ENCODE results near the gene P3H4. TPM values are rescaled to one million over a fixed set of nuclear protein-coding genes. Genes with fewer than 3 reads are reported as not detected.

The P3H4 gene
- total and polyA plus RNA-seq, 10 of the 15 experiments (the other 5 are each of a cell fraction or from before 2014, with no cell fraction given), result 0.32 to 1.1 (median 0.64) TPM; not detected in 1

GRCh38 chr17:41782142-41782541 is 29.6 kb downstream of the P3H4 start:
- no peak overlapping the region for H3K4me2 ChIP-seq (ENCODE audit: control insufficient read depth, insufficient read depth)
- in situ Hi-C loops (cut with MboI), result no loop called here
- ChIA-PET CTCF (no interaction called here), SMC1A (ENCODE audit: uncharacterized antibody, unreplicated experiment) (no interaction called here), RAD21 (ENCODE audit: unreplicated experiment) (no interaction called here), POLR2A (no interaction called here)
- H3K4me3 ChIP-seq, result no peak overlapping the region
- peaks cover 13% of the 10 kb centered on the region for H3K4me1 ChIP-seq (ENCODE audit: control insufficient read depth, insufficient read depth, low read length)
- WGBS (ENCODE audit: insufficient coverage, insufficient replicate concordance, low lambda C conversion rate, missing lambda C conversion rate), result 32% methylated on average over 4 of the region's 4 CpGs
- no peaks in the 10 kb centered on the region for H3K36me3 ChIP-seq (ENCODE audit: control insufficient read depth in 2 of 2, insufficient read depth in 2 of 2, low read length in 1 of 2)
- peaks cover 0 to 6% of the 10 kb centered on the region in 2 experiments; a peak in 2 of 4 replicates for H3K27me3 ChIP-seq (replicated peaks in 1 of 2; ENCODE audit: control insufficient read depth in 2 of 2, insufficient read depth in 2 of 2, low read length in 1 of 2)
- no peak overlapping the region for H2AFZ ChIP-seq (ENCODE audit: control insufficient read depth, low read depth, low read length)
- H3K79me2 ChIP-seq (ENCODE audit: control insufficient read depth, insufficient read depth, low read length), result no peaks in the 10 kb centered on the region
- H3K27ac ChIP-seq (ENCODE audit: control insufficient read depth, insufficient read depth), result no peak overlapping the region
- DNase-seq (ENCODE audit: low read depth, low spot score) (no peak), ATAC-seq (no peak), FAIRE-seq (no peak)
- no peak overlapping the region for H3K9ac ChIP-seq (ENCODE audit: control insufficient read depth, insufficient read depth, low read length)
- no TSS peak for BruUV-seq (replicated peaks)
- intact Hi-C loops (cut with micrococcal nuclease; ENCODE audit: unreplicated experiment), result no loop called here
- H4K20me1 ChIP-seq (ENCODE audit: control insufficient read depth, insufficient read depth), result no peaks in the 10 kb centered on the region
- no peaks in the 10 kb centered on the region; the same call in 2 of the 3 replicates for H3K9me3 ChIP-seq (replicated peaks; ENCODE audit: control insufficient read depth, insufficient read depth, low read length)
- TF ChIP-seq ZBED1 (IDR thresholded peaks at IDR 0.05; ENCODE audit: borderline replicate concordance) (no peak), E4F1 (IDR thresholded peaks at IDR 0.05; ENCODE audit: borderline replicate concordance, partially characterized antibody) (no peak), CREM (IDR thresholded peaks at IDR 0.05; ENCODE audit: low read depth) (no peak), TCF7 (IDR thresholded peaks at IDR 0.05; ENCODE audit: borderline replicate concordance) (no peak), ZNF592 (IDR thresholded peaks at IDR 0.05) (no peak), KLF5 (IDR thresholded peaks at IDR 0.05; ENCODE audit: partially characterized antibody) (no peak), EGR1 (IDR thresholded peaks at IDR 0.05; ENCODE audit: borderline replicate concordance in 1 of 2, low read depth in 2 of 2, low read length in 2 of 2) (no peak)
- TF ChIP-seq, protein P1, sequence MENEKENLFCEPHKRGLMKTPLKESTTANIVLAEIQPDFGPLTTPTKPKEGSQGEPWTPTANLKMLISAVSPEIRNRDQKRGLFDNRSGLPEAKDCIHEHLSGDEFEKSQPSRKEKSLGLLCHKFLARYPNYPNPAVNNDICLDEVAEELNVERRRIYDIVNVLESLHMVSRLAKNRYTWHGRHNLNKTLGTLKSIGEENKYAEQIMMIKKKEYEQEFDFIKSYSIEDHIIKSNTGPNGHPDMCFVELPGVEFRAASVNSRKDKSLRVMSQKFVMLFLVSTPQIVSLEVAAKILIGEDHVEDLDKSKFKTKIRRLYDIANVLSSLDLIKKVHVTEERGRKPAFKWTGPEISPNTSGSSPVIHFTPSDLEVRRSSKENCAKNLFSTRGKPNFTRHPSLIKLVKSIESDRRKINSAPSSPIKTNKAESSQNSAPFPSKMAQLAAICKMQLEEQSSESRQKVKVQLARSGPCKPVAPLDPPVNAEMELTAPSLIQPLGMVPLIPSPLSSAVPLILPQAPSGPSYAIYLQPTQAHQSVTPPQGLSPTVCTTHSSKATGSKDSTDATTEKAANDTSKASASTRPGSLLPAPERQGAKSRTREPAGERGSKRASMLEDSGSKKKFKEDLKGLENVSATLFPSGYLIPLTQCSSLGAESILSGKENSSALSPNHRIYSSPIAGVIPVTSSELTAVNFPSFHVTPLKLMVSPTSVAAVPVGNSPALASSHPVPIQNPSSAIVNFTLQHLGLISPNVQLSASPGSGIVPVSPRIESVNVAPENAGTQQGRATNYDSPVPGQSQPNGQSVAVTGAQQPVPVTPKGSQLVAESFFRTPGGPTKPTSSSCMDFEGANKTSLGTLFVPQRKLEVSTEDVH (IDR thresholded peaks at IDR 0.05; ENCODE audit: low read depth, partially characterized antibody), result no peak
- TF ChIP-seq, protein P2, sequence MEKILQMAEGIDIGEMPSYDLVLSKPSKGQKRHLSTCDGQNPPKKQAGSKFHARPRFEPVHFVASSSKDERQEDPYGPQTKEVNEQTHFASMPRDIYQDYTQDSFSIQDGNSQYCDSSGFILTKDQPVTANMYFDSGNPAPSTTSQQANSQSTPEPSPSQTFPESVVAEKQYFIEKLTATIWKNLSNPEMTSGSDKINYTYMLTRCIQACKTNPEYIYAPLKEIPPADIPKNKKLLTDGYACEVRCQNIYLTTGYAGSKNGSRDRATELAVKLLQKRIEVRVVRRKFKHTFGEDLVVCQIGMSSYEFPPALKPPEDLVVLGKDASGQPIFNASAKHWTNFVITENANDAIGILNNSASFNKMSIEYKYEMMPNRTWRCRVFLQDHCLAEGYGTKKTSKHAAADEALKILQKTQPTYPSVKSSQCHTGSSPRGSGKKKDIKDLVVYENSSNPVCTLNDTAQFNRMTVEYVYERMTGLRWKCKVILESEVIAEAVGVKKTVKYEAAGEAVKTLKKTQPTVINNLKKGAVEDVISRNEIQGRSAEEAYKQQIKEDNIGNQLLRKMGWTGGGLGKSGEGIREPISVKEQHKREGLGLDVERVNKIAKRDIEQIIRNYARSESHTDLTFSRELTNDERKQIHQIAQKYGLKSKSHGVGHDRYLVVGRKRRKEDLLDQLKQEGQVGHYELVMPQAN (conservative IDR thresholded peaks at IDR 0.05), result no peak
- TF ChIP-seq, protein P3, sequence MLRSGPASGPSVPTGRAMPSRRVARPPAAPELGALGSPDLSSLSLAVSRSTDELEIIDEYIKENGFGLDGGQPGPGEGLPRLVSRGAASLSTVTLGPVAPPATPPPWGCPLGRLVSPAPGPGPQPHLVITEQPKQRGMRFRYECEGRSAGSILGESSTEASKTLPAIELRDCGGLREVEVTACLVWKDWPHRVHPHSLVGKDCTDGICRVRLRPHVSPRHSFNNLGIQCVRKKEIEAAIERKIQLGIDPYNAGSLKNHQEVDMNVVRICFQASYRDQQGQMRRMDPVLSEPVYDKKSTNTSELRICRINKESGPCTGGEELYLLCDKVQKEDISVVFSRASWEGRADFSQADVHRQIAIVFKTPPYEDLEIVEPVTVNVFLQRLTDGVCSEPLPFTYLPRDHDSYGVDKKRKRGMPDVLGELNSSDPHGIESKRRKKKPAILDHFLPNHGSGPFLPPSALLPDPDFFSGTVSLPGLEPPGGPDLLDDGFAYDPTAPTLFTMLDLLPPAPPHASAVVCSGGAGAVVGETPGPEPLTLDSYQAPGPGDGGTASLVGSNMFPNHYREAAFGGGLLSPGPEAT (IDR thresholded peaks at IDR 0.05; ENCODE audit: low read depth), result no peak

Measured in GM12878 (cell line).